Neural cell (in vitro differentiated cells): ENCODE results near the gene FADS3.

ENCODE experiments used
- TF ChIP-seq, protein P1 (sequence below): IDR thresholded peaks from 2 replicates; pipeline ENCODE4 v1.6.1; 2012; ENCODE audit warnings: borderline replicate concordance
- TF ChIP-seq, protein P2 (sequence below): fragments of 450-650 bp; IDR thresholded peaks from 2 replicates; pipeline ENCODE4 v1.5.1; 2014; ENCODE audit warnings: antibody characterized with exemption, mild to moderate bottlenecking, moderate library complexity; ENCODE audit not compliant: poor library complexity, severe bottlenecking

DNA sequence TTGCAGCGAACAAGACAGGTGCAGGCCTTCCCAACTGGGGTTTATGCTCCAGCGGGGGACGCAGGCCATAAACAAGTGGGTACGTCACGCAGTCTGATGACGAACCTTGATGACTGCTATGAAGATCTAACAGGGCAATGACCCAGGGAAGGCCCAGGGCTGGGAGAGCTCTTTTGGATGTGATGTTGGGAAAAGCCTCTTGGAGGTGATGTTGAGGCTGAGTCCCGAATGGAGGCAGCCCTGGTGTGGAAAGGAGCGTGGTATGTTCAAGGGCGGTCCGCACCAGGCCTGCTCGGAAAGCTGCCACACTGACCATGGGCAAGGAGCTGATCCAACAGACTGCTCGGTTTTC is 57.4 kb downstream of the FADS3 start:
- TF ChIP-seq, protein P1, sequence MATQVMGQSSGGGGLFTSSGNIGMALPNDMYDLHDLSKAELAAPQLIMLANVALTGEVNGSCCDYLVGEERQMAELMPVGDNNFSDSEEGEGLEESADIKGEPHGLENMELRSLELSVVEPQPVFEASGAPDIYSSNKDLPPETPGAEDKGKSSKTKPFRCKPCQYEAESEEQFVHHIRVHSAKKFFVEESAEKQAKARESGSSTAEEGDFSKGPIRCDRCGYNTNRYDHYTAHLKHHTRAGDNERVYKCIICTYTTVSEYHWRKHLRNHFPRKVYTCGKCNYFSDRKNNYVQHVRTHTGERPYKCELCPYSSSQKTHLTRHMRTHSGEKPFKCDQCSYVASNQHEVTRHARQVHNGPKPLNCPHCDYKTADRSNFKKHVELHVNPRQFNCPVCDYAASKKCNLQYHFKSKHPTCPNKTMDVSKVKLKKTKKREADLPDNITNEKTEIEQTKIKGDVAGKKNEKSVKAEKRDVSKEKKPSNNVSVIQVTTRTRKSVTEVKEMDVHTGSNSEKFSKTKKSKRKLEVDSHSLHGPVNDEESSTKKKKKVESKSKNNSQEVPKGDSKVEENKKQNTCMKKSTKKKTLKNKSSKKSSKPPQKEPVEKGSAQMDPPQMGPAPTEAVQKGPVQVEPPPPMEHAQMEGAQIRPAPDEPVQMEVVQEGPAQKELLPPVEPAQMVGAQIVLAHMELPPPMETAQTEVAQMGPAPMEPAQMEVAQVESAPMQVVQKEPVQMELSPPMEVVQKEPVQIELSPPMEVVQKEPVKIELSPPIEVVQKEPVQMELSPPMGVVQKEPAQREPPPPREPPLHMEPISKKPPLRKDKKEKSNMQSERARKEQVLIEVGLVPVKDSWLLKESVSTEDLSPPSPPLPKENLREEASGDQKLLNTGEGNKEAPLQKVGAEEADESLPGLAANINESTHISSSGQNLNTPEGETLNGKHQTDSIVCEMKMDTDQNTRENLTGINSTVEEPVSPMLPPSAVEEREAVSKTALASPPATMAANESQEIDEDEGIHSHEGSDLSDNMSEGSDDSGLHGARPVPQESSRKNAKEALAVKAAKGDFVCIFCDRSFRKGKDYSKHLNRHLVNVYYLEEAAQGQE: no peak
- TF ChIP-seq, protein P2, sequence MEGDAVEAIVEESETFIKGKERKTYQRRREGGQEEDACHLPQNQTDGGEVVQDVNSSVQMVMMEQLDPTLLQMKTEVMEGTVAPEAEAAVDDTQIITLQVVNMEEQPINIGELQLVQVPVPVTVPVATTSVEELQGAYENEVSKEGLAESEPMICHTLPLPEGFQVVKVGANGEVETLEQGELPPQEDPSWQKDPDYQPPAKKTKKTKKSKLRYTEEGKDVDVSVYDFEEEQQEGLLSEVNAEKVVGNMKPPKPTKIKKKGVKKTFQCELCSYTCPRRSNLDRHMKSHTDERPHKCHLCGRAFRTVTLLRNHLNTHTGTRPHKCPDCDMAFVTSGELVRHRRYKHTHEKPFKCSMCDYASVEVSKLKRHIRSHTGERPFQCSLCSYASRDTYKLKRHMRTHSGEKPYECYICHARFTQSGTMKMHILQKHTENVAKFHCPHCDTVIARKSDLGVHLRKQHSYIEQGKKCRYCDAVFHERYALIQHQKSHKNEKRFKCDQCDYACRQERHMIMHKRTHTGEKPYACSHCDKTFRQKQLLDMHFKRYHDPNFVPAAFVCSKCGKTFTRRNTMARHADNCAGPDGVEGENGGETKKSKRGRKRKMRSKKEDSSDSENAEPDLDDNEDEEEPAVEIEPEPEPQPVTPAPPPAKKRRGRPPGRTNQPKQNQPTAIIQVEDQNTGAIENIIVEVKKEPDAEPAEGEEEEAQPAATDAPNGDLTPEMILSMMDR: no peak
